HG03175 (cell line): ENCODE data around the gene RPS6KA1.
"Not testable (repeated sequence)": the region's sequence is repeated elsewhere in the genome, so short reads cannot be mapped to it uniquely, and the experiment has no call there.

Source experiments
- ATAC-seq: cut with Tn5 transposase; IDR thresholded peaks from one replicate; pipeline ENCODE4 v1.9.1; 2021; ENCODE audit warnings: mild to moderate bottlenecking, moderate library complexity; ENCODE audit not compliant: unreplicated experiment

Gene RPS6KA1

DNA sequence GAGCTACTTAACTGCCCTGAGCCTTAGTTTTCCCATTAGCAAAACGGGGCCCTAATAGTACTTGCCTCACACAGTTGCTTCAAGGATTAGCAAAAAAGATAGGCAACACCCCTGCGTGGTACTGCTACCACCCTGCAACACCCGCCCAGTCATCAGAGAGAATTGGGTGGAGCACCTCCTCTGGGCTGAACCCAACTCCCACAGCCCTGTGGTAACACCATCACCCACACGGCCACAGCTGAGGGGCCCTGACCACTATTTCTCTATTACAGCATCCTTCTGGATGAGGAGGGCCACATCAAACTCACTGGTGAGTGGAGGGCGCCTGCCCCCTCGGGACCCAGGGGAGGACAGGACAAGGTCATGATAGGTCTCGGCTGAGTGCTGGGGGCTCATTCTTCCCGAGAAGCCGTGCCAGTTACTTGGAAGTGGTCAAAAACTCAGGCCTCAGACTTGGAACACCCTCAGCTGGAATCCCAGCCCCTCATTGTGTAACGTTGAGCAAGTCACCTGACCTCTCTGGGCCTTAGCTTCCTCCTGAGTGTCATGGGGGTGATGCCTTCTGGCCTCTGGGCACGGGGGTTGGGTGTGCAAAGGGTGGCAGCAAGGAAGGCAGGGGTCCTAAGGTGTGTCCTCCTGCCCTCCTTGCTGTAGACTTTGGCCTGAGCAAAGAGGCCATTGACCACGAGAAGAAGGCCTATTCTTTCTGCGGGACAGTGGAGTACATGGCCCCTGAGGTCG is 24.6 kb downstream of the RPS6KA1 start:
- no peak for ATAC-seq

GRCh38 chr1:26554781-26555180 is 25.2 kb downstream of the RPS6KA1 start:
- no peak for ATAC-seq

- no peak for ATAC-seq
These were observed 26.0 kb downstream of the RPS6KA1 start for GRCh38 chr1:26555550-26555981.

DNA sequence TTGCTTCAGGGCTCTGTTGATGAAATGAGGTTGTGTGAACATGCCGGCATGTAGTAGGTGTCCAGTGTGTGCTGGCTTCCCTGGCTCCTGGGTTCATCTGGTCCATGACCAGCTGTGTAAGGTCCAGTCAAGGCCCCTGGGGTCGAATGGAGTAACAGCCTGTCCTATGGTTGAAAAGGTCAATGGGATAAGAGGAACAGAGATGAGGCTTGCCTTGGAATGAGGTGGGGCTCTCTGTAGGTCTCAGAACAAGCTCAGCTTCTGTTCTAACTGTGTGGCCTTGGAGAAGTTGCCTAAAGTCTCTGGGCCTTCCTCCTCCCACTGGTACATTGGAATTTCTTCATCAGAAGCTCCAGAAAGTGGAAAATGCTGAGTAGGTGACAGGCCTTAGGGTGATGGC is 26.6 kb downstream of the RPS6KA1 start:
- no peak for ATAC-seq

DNA sequence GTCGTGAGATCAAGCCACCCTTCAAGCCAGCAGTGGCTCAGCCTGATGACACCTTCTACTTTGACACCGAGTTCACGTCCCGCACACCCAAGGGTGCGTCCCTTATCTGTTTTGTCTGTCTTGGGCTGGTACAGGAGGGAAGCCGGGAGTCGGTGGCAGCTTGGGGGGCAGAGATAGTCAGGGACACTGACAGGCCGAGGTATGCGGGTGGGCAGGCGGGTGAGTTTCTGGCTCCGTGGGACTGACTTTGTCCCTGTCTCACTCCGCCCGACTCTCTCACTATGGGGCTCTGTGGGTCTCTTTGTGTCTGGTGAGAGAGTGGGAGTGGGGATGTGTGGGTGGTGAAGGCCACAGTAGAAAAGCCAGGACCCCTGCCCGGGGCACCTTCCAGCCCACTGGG is 27.4 kb downstream of the RPS6KA1 start:
- no peak for ATAC-seq

- no peak for ATAC-seq
These were observed 29.1 kb downstream of the RPS6KA1 start for GRCh38 chr1:26558685-26559048.

DNA sequence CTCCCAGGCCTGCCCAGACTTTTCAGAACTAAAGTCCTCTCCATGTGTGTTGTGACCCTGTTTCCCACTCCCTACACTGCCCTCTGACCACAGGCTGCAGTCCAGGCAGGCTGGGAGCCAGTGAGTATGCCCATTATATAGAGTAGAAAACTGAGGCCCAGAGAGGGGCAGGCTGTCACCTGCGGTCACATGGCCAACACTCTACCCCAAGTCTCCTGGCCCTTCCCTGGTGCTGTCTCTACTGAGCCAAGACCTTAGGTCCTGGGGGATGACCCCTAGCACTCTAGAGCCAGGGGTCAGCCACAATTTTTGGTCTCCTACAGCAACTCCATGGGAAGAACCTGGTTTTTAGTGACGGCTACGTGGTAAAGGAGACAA is 30.8 kb downstream of the RPS6KA1 start:
- ATAC-seq, result no peak

- ATAC-seq, result no peak
These were observed 40.7 kb downstream of the RPS6KA1 start for GRCh38 chr1:26570287-26570686.

- no peak for ATAC-seq
These were observed 41.8 kb downstream of the RPS6KA1 start for GRCh38 chr1:26571381-26571780.

DNA sequence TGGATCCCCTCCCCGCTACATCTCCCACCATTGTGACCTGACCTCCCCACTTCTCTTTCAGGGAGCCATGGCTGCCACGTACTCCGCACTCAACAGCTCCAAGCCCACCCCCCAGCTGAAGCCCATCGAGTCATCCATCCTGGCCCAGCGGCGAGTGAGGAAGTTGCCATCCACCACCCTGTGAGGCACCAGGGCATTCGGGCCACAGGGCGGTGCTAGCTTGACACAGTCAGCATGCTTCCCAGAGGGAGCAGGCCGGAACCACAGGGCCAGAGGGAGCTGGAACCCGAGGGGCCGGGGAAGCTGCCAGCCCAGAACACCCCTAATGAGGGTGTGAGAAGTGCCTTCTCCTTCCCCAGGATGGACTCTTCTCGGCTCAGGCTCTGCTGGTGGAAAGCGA is 44.5 kb downstream of the RPS6KA1 start:
- ATAC-seq, result no peak

- ATAC-seq, result no peak
These were observed 45.2 kb downstream of the RPS6KA1 start for GRCh38 chr1:26574719-26575251.

- no peak for ATAC-seq
These were observed 45.8 kb downstream of the RPS6KA1 start for GRCh38 chr1:26575348-26575747.

GRCh38 chr1:26578167-26578566 is 48.6 kb downstream of the RPS6KA1 start:
- no peak for ATAC-seq

- no peak for ATAC-seq
These were observed 50.1 kb downstream of the RPS6KA1 start for GRCh38 chr1:26579681-26580111.

DNA sequence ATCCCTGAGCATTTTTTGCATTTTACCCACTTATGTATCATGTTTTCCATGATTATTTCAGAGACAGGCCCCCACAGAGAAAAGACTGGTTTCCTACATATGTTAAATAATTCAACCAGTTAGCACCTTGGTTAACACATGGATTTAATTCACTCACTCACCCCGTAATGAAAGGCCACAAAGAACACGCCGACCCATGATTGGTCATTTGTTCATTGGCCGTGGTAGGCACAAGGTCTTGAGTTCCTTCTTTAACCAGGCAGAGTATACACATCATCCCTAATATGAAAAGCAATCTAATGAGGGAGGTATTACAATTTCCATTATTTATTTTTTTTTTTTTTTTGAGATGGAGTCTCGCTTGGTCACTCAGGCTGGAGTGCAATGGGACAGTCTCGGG is 50.6 kb downstream of the RPS6KA1 start:
- ATAC-seq, result no peak

- ATAC-seq, result no peak
These were observed 51.7 kb downstream of the RPS6KA1 start for GRCh38 chr1:26581287-26581651.

DNA sequence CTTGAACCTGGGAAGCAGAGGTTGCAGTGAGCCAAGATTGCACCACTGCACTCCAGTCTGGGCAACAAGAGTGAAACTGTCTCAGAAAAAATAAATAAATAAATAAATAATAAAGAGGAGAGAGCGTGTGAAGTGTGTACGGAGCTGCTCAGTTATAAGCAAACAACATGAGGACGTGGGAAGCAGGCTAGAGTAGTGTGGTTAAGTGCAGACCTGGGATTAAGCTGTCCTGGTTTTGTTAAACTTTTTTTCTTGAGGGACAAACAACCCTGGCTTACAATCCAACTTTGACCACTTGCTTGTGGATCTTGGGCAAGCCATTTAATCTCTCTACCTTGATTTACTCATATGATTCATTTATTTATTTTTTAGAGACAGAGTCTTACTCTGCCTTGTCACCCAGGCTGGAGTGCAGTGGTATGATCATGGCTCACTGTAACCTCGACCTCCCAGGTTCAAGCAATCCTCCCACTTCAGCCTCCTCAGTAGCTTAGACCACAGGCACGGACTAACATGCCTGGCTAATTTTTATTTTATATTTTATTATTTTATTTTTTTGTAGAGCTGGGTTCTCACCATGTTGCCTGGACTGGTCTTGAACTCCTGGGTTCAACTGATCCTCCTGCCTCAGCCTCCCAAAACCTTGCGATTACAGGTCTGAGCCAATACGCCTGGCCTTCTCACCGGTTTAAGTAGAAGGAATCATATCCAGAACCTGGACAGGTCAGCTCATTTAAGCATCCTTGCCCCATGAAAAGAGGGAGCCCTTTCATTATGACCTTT is 52.7 kb downstream of the RPS6KA1 start:
- no peak for ATAC-seq

- ATAC-seq, result no peak
These were observed 53.4 kb downstream of the RPS6KA1 start for GRCh38 chr1:26582836-26583460.

- no peak for ATAC-seq
These were observed 54.3 kb downstream of the RPS6KA1 start for GRCh38 chr1:26583646-26584485.

- ATAC-seq, result not testable (repeated sequence)
These were observed 55.0 kb downstream of the RPS6KA1 start for GRCh38 chr1:26584588-26584987.

DNA sequence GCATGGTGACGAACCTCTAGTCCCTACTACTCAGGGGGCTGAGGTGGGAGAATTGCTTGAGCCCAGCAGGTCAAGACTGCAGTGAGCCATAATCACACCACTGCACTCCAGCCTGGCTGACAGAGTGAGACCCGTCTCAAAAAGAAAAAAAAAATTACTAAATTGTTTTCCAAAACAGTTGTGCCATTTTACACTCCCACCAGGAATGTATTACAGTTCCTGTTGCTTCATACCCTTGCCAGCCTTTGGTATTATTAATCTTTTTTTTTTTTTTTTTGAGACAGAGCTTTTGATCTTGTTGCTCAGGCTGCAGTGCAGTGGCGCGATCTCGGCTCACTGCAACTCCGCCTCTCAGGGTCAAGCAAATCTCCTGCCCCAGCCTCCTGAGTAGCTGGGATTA is 55.9 kb downstream of the RPS6KA1 start:
- ATAC-seq, result no peak
